ENCODE measurements around the gene COG5.

DNA sequence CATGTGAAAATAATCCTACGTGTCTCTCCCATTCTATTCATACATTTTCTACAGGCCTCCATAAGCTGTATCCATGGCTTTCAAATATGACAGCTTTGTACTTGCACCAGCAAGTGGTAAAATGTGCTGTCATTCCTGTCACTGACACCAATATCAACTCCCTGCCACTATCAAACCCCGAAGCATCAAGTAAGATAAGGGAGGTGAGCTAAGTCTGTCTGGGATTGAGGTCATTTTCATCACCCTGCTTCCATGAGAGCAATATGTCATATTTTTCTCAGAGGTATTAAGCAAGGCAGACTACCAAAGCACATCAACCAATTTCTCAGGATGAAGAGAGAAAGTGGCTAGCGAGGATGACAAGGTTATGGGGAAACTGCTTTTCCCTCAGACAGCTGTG, 82.8 kb downstream of the COG5 start:
- TF ChIP-seq SUZ12 (IDR thresholded peaks at IDR 0.05; ENCODE audit: extremely low read depth, insufficient read depth, insufficient read length) = no peak
- no peak for TF ChIP-seq YY1 (IDR thresholded peaks at IDR 0.05; ENCODE audit: insufficient read depth, insufficient read length)
- no peak for TF ChIP-seq ZNF274 (IDR thresholded peaks at IDR 0.05; ENCODE audit: low read depth, low read length)

Measured in NT2/D1 (cell line).